H1 (cell line): ENCODE results near the gene UBXN11. TPM values are rescaled to one million over a fixed set of nuclear protein-coding genes. Genes with fewer than 3 reads are reported as not detected.

Experiments used
- SIX5 ChIP-seq: IDR thresholded peaks from 2 replicates; pipeline ENCODE4 v1.6.1; 2011; ENCODE audit warnings: mild to moderate bottlenecking, low read depth, low read length
- SP4 ChIP-seq: IDR thresholded peaks from 2 replicates; pipeline ENCODE4 v1.6.1; 2012; ENCODE audit warnings: low read length, inconsistent platforms
- TAF1 ChIP-seq: IDR thresholded peaks from 2 replicates; pipeline ENCODE4 v1.6.1; 2011; ENCODE audit warnings: mild to moderate bottlenecking, low read depth, low read length
- TCF12 ChIP-seq: IDR thresholded peaks from 2 replicates; pipeline ENCODE4 v1.6.1; 2011; ENCODE audit warnings: low read depth, mild to moderate bottlenecking, low read length
- polyA plus RNA-seq, 7 experiments: library from polyadenylated mRNA; depleted of rRNA in 3 of 7; stranded (reverse) in 5 of 7; unstranded in 2 of 7; fragments of >200 nt in 5 of 7; fragments of 200-250 nt in 2 of 7; gene quantifications; 1 replicate in 5 of 7; 2 replicates in 1 of 7; 4 replicates in 1 of 7; pipeline versions ENCODE4 v1.2.1 to v1.2.3, GENCODE V29; 2011 to 2013; ENCODE audit warnings: missing spikeins in 2 of 7, mixed read lengths in 2 of 7
- total RNA-seq: library from RNA; stranded (reverse); fragmentation: NEBNext Ultra II Directional; extraction: Animal tissue kit (Norgen Biotek cat#: 25700); gene quantifications from 2 replicates; pipeline ENCODE4 v1.2.1, GENCODE V29; 2021

UBXN11 gene
- total and polyA plus RNA-seq, 2 of the 8 experiments (the other 6 are each of a cell fraction or from before 2014, with no cell fraction given): 6.3 to 10.4 TPM

DNA sequence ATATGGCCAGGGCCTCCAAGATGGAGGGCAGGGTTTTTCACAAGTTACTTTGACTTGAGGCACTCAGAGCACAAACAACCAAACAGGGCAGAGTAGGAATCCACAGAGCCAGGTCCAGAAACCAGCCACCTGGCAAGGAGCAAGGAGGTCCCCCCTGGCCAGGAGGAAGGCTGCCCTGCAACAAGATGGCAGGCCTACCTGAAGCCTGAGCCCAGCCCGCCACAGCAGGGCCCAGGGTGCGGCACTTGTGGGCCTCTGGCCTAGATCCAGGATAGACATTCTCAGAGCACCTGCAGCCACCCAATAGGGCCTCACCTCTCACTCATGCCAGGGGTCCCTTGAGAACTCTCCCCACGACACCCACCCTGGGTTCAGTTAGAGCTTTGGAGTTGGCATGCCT lies 15.0 kb downstream of the UBXN11 start (continued):
- TF ChIP-seq TCF12 (no peak), TAF1 (no peak), SIX5 (no peak), SP4 (no peak)
